NCI-H187 (cell line): ENCODE data around the gene YJEFN3.

Source experiments
- DNase-seq, 2 experiments: peaks; one replicate each; lab custom pipeline; 2025; lab: John Stamatoyannopoulos, UW

The YJEFN3 gene

GRCh38 chr19:19538785-19539166, 10.1 kb downstream of the YJEFN3 start:
- no peak for DNase-seq

DNA sequence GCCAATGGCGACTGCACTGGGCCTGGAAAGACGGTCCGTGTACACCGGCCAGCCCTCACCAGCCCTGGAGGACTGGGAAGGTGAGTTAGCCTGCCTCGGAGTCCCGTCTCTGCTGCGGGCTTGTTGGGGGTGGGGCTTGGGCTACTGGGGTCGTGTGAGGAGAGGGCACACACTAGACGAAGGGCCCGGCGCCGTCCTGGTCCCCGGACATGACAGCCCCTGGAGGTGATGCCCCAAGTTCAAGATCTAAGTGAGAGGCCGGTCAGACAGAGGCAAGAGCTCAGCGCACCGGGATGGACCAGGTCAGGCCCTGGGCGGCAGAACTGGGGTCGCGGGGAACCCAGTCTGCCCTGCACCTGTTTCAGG, 11.0 kb downstream of the YJEFN3 start:
- DNase-seq: no peak

GRCh38 chr19:19540064-19540714, 11.5 kb downstream of the YJEFN3 start:
- DNase-seq: no peak

DNA sequence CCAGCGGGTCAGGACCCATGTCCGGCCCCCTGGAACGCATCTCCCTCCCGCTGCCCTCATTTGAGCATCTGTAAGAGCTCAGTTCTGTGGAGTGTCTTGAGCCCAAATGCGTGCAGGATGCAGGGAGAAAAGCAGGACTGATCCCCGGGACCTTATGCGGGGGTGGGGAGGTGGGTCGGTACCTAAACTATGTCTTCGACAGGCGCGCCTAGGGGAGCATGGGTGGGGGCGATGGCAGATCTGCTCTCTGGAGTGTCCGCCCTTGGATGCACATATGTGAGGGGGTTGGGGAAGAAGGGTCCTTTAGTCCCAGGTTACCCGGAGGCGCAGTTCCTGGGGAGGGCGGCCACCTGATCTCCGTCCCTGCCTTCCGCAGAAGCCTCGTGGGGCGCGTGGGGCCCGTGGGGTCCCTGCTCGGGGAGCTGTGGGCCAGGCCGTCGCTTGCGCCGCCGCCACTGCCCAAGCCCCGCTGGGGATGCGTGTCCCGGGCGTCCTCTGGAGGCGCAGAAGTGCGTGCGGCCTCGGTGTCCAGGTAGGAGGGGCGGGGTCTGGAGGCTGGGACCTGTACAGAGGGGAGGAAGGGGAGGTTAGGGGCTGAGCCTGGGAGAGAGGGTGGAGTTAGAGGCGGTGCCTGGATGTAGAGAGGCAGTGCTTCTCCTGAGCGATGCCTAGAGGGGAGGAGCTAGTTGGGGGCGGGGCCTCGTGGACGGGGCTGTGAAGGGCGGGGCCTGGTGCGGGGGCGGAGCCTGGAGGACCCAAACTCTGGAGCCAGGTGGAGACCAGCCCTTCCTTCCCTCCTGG, 12.2 kb downstream of the YJEFN3 start:
- no peak for DNase-seq

DNA sequence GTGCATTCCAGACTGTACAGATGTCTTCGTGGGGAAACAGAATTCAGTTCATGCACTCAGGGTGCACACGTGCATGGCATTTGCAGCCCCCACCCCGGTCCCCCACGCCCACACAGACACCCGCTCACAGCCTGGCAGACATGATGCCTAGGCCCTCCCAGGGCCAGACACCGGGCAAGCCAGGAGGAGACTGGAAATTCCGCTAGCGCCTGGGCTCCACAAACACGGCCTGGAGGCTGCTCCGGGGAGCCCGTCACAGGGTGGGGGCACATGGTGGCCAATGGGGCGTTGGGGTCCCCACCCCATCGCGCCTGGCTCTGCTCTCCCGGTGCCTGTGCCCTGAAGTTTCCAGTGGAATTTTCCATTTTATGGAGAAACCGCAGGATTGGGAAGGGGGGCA, 12.9 kb downstream of the YJEFN3 start:
- DNase-seq: no peak

DNA sequence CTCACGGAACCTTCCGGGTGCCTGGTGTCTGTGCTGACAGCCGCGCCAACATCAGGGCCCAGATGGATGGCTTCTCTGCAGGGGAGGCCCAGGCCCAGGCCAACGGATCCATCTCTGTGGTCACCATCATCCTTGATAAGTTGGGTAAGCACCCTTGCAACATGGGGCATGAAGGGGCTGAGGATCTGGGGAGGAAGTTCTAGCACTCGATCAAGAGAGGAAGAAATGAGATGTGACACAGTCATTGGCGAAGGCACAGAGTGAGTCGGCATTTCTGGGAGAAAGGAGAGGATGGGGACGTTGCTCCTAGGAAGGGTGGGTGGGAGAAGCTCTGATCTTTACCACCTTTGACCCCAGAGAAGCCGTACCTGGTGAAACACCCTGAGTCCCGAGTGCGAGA, 13.8 kb downstream of the YJEFN3 start:
- no peak for DNase-seq

DNA sequence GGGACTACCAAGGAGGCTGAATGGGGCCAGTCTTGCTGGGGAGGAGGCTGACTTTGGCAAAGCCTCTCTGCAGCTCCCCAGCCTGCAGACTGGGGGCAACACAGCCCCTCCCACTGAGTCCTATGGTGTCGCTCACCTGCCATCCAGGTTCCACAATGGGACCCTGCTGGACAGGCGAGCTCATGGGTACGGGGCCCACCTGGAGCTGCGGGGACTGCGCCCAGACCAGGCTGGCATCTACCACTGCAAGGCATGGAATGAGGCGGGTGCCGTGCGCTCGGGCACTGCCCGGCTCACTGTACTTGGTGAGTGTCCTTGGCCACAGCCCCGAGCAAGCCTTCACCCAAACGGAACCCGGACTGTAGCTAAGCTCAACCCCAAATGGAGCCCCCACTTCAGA, 14.4 kb downstream of the YJEFN3 start:
- DNase-seq: no peak

DNA sequence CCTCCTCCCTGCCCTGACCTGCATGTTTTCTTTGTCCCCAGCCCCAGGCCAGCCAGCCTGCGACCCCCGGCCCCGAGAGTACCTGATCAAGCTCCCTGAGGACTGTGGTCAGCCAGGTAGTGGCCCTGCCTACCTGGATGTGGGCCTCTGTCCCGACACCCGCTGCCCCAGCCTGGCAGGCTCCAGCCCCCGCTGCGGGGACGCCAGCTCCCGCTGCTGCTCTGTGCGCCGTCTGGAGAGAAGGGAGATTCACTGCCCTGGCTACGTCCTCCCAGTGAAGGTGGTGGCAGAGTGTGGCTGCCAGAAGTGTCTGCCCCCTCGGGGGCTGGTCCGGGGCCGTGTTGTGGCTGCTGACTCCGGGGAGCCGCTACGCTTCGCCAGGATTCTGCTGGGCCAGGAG, 14.9 kb downstream of the YJEFN3 start:
- no peak for DNase-seq

DNA sequence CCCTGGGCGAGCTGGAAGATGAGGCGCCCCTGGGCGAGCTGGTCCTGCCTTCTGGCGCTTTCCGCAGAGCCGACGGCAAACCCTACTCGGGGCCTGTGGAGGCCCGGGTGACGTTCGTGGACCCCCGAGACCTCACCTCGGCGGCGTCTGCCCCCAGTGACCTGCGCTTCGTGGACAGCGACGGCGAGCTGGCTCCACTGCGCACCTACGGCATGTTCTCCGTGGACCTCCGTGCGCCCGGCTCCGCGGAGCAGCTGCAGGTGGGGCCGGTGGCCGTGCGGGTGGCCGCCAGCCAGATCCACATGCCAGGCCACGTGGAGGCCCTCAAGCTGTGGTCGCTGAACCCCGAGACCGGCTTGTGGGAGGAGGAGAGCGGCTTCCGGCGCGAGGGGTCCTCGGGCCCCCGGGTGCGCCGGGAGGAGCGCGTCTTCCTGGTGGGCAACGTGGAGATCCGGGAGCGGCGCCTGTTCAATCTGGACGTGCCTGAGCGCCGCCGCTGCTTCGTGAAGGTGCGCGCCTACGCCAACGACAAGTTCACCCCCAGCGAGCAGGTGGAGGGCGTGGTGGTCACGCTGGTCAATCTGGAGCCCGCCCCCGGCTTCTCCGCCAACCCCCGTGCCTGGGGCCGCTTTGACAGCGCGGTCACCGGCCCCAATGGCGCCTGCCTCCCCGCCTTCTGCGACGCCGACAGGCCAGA, 15.7 kb downstream of the YJEFN3 start:
- DNase-seq: no peak

- DNase-seq: no peak
These were observed 16.4 kb downstream of the YJEFN3 start for GRCh38 chr19:19544954-19545591.

DNA sequence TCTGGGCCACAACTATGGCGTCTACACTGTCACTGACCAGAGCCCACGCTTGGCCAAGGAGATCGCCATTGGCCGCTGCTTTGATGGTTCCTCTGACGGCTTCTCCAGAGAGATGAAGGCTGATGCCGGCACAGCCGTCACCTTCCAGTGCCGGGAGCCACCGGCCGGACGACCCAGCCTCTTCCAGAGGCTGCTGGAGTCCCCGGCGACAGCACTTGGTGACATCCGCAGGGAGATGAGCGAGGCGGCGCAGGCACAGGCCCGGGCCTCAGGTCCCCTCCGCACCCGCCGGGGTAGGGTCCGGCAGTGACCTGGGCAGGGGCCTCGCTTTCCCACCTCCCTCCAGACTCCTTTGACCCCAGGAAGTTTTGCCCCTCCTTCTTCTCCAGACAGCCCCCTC, 17.0 kb downstream of the YJEFN3 start:
- DNase-seq: no peak

GRCh38 chr19:19546751-19547162, 18.0 kb downstream of the YJEFN3 start:
- DNase-seq: no peak

DNA sequence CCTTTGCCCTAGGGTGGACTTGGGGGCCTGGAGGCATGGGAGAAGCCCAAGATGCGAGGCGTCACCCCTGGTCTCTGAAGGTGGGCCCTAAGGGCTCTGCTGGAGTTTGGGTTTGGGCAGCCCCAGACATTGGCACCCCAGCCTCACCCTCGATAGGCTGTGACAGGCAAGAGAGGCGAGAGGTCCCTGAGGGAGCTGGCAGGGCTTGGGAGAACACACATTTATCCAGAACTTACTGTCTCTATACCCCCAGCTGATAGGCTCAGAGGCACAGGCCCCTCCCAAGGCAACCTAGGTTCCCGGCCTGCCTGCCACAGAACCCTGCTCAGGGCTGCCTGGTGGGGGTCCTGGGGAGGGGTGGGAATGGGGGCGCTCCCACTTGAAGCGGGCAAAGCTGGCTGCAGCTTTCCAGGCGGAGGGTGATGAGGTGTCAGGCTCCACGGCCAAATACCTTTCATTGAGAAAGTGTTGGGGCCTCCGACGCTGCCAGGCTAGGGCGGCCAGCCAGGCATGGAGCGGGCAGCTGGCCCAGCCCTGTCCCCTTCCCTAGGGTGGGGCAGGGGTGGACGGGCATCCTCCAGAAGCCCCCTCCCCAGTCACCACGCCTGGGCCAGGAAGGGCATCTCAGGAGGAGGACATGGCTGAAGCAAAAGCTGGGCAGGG, 19.1 kb downstream of the YJEFN3 start:
- no peak for DNase-seq

- no peak for DNase-seq
These were observed 20.4 kb downstream of the YJEFN3 start for GRCh38 chr19:19548915-19549759.

DNA sequence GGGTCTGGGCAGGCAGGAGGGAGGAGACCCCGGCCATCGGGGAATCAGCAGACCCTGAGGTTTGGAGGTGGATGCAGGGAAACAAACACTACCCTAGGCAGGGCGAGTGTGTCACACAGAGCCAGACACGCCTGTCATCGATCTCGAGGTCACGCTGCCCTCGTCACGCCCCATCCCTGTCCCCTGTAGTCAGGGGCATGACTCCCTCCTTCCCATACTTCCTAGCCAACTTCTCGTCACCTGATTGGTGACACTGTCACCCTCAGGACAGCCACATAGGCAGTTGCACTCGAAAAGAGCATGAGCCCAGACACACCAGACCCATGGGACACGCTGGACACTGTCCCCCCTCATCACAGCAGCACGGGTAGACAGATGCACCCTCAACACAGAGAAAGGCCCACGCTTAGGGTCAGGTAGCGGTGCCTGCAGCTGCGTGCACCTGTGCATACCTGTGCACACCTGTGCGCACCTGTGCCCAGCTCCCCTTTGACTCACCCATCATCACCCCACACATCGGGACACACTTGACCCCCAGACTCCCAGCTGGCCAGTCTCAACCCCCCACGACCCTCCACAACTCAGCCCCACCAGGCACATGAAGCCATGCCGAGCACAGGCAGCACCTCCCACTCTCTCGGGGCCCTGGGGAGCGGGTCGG, 21.2 kb downstream of the YJEFN3 start:
- DNase-seq: no peak

GRCh38 chr19:19550485-19550929, 21.8 kb downstream of the YJEFN3 start:
- DNase-seq: no peak

DNA sequence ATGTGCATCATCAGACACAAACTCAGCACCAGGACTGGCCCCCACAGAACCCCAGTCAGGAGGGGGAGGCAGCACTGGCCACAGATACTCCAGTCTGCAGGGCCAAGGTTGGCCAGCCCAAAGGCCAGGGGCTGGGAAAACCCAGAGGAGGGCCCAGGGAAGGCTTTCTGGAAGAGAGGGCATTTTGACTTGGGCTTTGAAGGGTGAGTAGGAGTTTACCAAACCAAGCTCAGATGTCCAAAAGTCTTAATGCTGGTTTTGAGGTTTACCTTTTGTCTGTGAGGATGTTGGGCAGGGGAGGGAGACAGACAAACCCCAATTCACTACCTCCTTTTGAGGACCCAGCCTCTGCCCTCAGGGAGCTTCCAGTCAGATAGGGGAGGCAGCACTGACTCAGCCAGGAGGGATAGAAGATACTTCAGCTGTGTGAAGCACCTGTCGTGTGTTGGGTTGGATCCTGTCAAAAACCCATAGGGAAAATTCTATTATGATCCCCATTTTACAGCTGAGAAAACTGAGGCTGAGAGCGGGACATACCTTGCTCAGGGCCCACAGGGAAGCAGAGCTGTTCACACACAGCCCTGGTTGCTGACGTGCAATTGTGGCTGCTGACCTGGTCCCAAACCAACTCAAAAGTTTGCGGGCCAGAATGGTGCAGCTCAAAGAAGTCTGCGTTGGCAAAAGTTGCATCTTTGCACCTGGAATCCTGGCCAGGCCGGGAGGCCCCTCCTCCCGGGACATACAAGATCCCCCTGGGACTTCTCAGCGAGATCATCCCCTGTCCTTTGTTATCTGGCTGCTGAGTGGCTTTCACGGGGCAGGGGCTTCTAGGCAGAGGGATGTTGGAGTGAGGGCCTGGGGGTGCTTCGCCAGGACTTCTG, 22.5 kb downstream of the YJEFN3 start:
- no peak for DNase-seq

GRCh38 chr19:19551853-19552192, 23.1 kb downstream of the YJEFN3 start:
- no peak for DNase-seq

DNA sequence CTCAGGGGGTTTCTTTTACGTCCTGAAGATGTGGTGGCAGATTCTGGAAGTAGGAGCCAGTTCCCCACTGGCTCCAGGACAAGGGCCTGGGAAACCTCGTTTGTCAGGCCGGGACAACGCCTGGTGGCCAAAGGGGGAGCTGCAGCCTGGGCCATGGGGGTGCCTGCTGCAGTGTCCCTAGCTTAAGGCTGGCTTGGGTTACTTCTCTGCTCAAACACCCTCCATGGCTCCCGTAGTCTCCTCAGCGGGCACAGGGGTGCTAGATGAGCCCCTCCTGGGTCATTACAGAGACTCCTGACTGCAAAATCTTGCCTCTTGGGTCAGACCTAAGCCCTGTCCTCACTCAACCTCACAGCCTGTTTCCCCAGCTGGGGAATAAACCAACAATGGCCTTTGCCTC, 24.1 kb downstream of the YJEFN3 start:
- no peak for DNase-seq

- DNase-seq: no peak
These were observed 25.0 kb downstream of the YJEFN3 start for GRCh38 chr19:19553670-19554069.
